Natural killer cell (primary cell): ENCODE results near the gene WDR5. TPM values are rescaled to one million over a fixed set of nuclear protein-coding genes. Genes with fewer than 3 reads are reported as not detected.

Source experiments
- ATAC-seq, 3 donors: fragments of 150-1000 bp in 2 of 3; fragments of 200-7000 bp in 1 of 3; cut with Tn5 transposase; 1 replicate in 1 of 3; 2 replicates in 2 of 3; pipeline ENCODE4 v1.10.0; 2021; ENCODE audit warnings: mild to moderate bottlenecking in 2 of 3, moderate library complexity in 2 of 3
- DNase-seq, 2 donors: peaks; one replicate each; pipeline versions ENCODE4 v3.0.0 to v3.0.0-alpha.2; 2013 to 2021; ENCODE audit warnings: mixed read lengths in 1 of 2
- H3K27ac ChIP-seq: one replicate; pipeline ENCODE4 v1.5.1; 2013; ENCODE audit warnings: mild to moderate bottlenecking, low read length
- H3K27me3 ChIP-seq: one replicate; pipeline ENCODE4 v1.6.1; 2013; ENCODE audit warnings: low read length; ENCODE audit not compliant: control insufficient read depth, insufficient read depth
- H3K36me3 ChIP-seq: one replicate; pipeline ENCODE4 v1.6.1; 2013; ENCODE audit warnings: low read length; ENCODE audit not compliant: control insufficient read depth, insufficient read depth
- H3K4me1 ChIP-seq: one replicate; pipeline ENCODE4 v1.6.1; 2013; ENCODE audit warnings: low read length; ENCODE audit not compliant: control insufficient read depth, insufficient read depth
- H3K4me3 ChIP-seq: one replicate; pipeline ENCODE4 v1.5.1; 2013; ENCODE audit warnings: low read length
- H3K9me3 ChIP-seq: one replicate; pipeline ENCODE4 v1.6.1; 2013; ENCODE audit warnings: low read length; ENCODE audit not compliant: control insufficient read depth, insufficient read depth
- H3K27ac Mint-ChIP-seq, 2 donors: one replicate each; pipeline ENCODE4 v1.8.0; 2022; ENCODE audit warnings: mild to moderate bottlenecking in 2 of 2, mixed read lengths in 2 of 2, moderate library complexity in 1 of 2
- H3K27me3 Mint-ChIP-seq, 2 donors: one replicate each; pipeline ENCODE4 v1.8.0; 2022; ENCODE audit warnings: low read depth in 2 of 2, mixed read lengths in 2 of 2
- H3K36me3 Mint-ChIP-seq: one replicate; pipeline ENCODE4 v1.8.0; 2022; ENCODE audit warnings: mixed read lengths
- H3K4me1 Mint-ChIP-seq, 2 donors: one replicate each; pipeline ENCODE4 v1.8.0; 2022; ENCODE audit warnings: mixed read lengths in 2 of 2
- H3K4me3 Mint-ChIP-seq: one replicate; pipeline ENCODE4 v1.8.0; 2022; ENCODE audit warnings: mild to moderate bottlenecking, moderate library complexity, mixed read lengths
- H3K9me3 Mint-ChIP-seq, 2 donors: one replicate each; pipeline ENCODE4 v1.8.0; 2022; ENCODE audit warnings: mixed read lengths in 2 of 2
- CTCF ChIP-seq: fragments of 200-600 bp; IDR thresholded peaks from one replicate; pipeline ENCODE4 v1.8.0; 2022; ENCODE audit warnings: antibody characterized with exemption
- WGBS: methylation state at CpG from one replicate; pipeline ENCODE4 v1.1.7; 2013; ENCODE audit warnings: missing lambda C conversion rate; ENCODE audit not compliant: insufficient coverage; 5-methylcytosine and 5-hydroxymethylcytosine counted together
- intact Hi-C: fragments of 100-400 bp; cut with micrococcal nuclease; formaldehyde crosslinking; loops from one replicate; pipeline ENCODE4 v1.14.2; 2022
- total RNA-seq, 4 donors: library from RNA; stranded (reverse); fragments of 120-200 nt in 1 of 4; gene quantifications; one replicate each; pipeline versions ENCODE4 v1.2.3 to v1.2.4, GENCODE V29; 2013 to 2022

Gene WDR5
- total RNA-seq, 3 donors from 2014 or later (not counting 1 experiment from before 2014, with no cell fraction given): 12.9 to 18.6 (median 15.9) TPM

- no peak for ATAC-seq
- no peak for DNase-seq
- H3K27ac Mint-ChIP-seq: no peak overlapping the region
- H3K36me3 Mint-ChIP-seq: no peaks in the 10 kb centered on the region
- H3K27me3 Mint-ChIP-seq: peaks cover 0 to 18% of the 10 kb centered on the region in 2 donors
- Histone ChIP-seq H3K36me3 (no peaks in the 10 kb centered on the region), H3K4me1 (peaks cover 4% of the 10 kb centered on the region), H3K4me3 (no peak overlapping the region), H3K27ac (no peak overlapping the region), H3K27me3 (no peaks in the 10 kb centered on the region), H3K9me3 (no peaks in the 10 kb centered on the region)
- no CpG with 5 or more reads among the region's 1 CpG for WGBS
- H3K4me1 Mint-ChIP-seq: peaks cover 1 to 6% of the 10 kb centered on the region in 2 donors
- TF ChIP-seq CTCF: no peak
- intact Hi-C loops: no loop called here
- no peak overlapping the region for H3K4me3 Mint-ChIP-seq
- H3K9me3 Mint-ChIP-seq: peaks cover 0 to 2% of the 10 kb centered on the region in 2 donors
Observed at GRCh38 chr9:134200730-134201129, 64.8 kb downstream of the WDR5 start.

- no peak overlapping the region for H3K4me3 ChIP-seq
- no peak for TF ChIP-seq CTCF
- no peaks in the 10 kb centered on the region for H3K27me3 ChIP-seq
- ATAC-seq (no peak), DNase-seq (no peak)
- Mint-ChIP-seq H3K27me3 (peaks cover 0 to 15% of the 10 kb centered on the region in 2 donors), H3K27ac (no peak overlapping the region), H3K9me3 (peaks cover 0 to 2% of the 10 kb centered on the region in 2 donors), H3K36me3 (no peaks in the 10 kb centered on the region), H3K4me1 (no peaks in the 10 kb centered on the region), H3K4me3 (no peak overlapping the region)
- no peaks in the 10 kb centered on the region for H3K36me3 ChIP-seq
- 100% methylated on average over 1 of the region's 2 CpGs for WGBS
- H3K27ac ChIP-seq: no peak overlapping the region
- no peaks in the 10 kb centered on the region for H3K9me3 ChIP-seq
- intact Hi-C loops: no loop called here
- H3K4me1 ChIP-seq: no peaks in the 10 kb centered on the region
Observed at GRCh38 chr9:134203224-134203623, 67.3 kb downstream of the WDR5 start.

GRCh38 chr9:134204041-134204440, 68.2 kb downstream of the WDR5 start:
- no peaks in the 10 kb centered on the region for H3K9me3 ChIP-seq
- no peaks in the 10 kb centered on the region for H3K4me1 Mint-ChIP-seq
- peaks cover 0 to 15% of the 10 kb centered on the region in 2 donors for H3K27me3 Mint-ChIP-seq
- ATAC-seq: no peak
- 100% methylated on average over 1 of the region's 1 CpG for WGBS
- H3K4me3 ChIP-seq: no peak overlapping the region
- H3K4me3 Mint-ChIP-seq: no peak overlapping the region
- intact Hi-C loops: no loop called here
- H3K9me3 Mint-ChIP-seq: peaks cover 0 to 2% of the 10 kb centered on the region in 2 donors
- no peaks in the 10 kb centered on the region for H3K36me3 ChIP-seq
- no peaks in the 10 kb centered on the region for H3K27me3 ChIP-seq
- H3K36me3 Mint-ChIP-seq: no peaks in the 10 kb centered on the region
- no peak overlapping the region for H3K27ac ChIP-seq
- no peak for DNase-seq
- no peak for TF ChIP-seq CTCF
- H3K27ac Mint-ChIP-seq: no peak overlapping the region
- H3K4me1 ChIP-seq: no peaks in the 10 kb centered on the region

- no peak overlapping the region for H3K27ac Mint-ChIP-seq
- WGBS: 92% methylated on average over 15 of the region's 15 CpGs
- no peaks in the 10 kb centered on the region for H3K36me3 Mint-ChIP-seq
- Histone ChIP-seq H3K36me3 (no peaks in the 10 kb centered on the region), H3K4me3 (no peak overlapping the region), H3K27me3 (no peaks in the 10 kb centered on the region), H3K4me1 (no peaks in the 10 kb centered on the region), H3K9me3 (no peaks in the 10 kb centered on the region), H3K27ac (no peak overlapping the region)
- H3K9me3 Mint-ChIP-seq: peaks cover 0 to 2% of the 10 kb centered on the region in 2 donors
- no peak overlapping the region for H3K4me3 Mint-ChIP-seq
- H3K4me1 Mint-ChIP-seq: no peaks in the 10 kb centered on the region
- intact Hi-C loops: no loop called here
- no peak for TF ChIP-seq CTCF
- DNase-seq (no peak), ATAC-seq (no peak)
- peaks cover 0 to 15% of the 10 kb centered on the region in 2 donors for H3K27me3 Mint-ChIP-seq
Observed at GRCh38 chr9:134204991-134205578, 69.2 kb downstream of the WDR5 start.
